Activated T-helper 17 cell treated with anti-CD3 and anti-CD28 coated beads, Interleukin-2, amount 50 U/mL, for 72 hours (primary cell): ENCODE results near the gene ZGPAT. TPM values are rescaled to one million over a fixed set of nuclear protein-coding genes. Genes with fewer than 3 reads are reported as not detected.
A peak's percentile ranks its signal among the peaks of the same experiment; 100 is the strongest.

Source experiments
- ATAC-seq: fragments of 150-1000 bp; cut with Tn5 transposase; replicated peaks from 2 replicates; pipeline ENCODE4 v1.10.0; 2021; ENCODE audit warnings: mild to moderate bottlenecking, moderate library complexity
- H3K27ac Mint-ChIP-seq: one replicate; pipeline ENCODE4 v1.8.0; 2022; ENCODE audit warnings: mixed read lengths
- H3K27me3 Mint-ChIP-seq: one replicate; pipeline ENCODE4 v1.8.0; 2022; ENCODE audit warnings: mixed read lengths
- H3K36me3 Mint-ChIP-seq: one replicate; pipeline ENCODE4 v1.8.0; 2022; ENCODE audit warnings: low read depth, mild to moderate bottlenecking, mixed read lengths
- H3K4me1 Mint-ChIP-seq: one replicate; pipeline ENCODE4 v1.8.0; 2022; ENCODE audit warnings: mixed read lengths
- H3K4me3 Mint-ChIP-seq: one replicate; pipeline ENCODE4 v1.8.0; 2022; ENCODE audit warnings: mild to moderate bottlenecking, mixed read lengths
- H3K9me3 Mint-ChIP-seq: one replicate; pipeline ENCODE4 v1.8.0; 2022; ENCODE audit warnings: mixed read lengths
- total RNA-seq, 2 donors: library from RNA; stranded (reverse); gene quantifications; one replicate each; pipeline ENCODE4 v1.2.3, GENCODE V29; 2022

Gene ZGPAT
- total RNA-seq, 2 donors from 2014 or later, result 18.3 to 24.7 TPM

DNA sequence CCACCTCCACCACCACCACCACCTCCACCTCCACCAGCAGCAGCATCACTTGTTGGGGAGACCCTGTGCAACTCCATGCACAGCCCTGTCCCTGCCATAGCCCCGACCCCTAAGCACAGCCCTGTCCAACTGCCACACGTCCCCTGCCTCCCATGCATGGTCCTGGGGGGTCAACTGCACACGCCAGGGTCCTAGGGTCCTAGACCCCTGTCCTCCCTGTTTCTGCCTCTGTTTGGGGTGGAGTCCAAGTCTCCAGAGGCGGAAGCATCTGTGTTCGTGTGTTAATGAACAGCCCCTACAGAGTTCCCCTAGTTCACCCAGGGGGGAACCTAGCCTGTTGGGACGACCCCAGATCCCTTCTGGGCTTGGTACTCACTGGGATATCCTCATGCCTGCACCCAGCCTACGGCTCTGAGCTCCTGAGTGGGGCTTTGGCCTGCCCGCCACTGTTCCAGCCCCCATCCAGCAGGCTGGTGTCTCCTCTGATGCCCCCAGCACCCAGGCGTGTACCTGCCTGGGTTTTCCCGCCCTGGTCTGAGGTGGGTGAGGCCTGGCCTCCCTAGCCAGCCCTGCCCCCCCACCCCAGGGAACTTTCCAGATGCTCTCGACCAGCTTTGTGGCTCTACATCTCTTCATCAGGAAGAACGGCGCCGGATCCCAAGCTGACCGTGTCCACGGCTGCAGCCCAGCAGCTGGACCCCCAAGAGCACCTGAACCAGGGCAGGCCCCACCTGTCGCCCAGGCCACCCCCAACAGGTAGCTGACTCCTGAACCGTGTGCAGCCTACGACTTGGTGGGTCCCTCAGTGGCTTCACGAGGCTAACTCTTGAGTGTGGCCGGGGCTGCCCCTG, 13.9 kb upstream of the ZGPAT start:
- no peak overlapping the region for H3K4me3 Mint-ChIP-seq
- peaks cover 4% of the 10 kb centered on the region for H3K4me1 Mint-ChIP-seq
- peaks cover 16% of the 10 kb centered on the region for H3K36me3 Mint-ChIP-seq
- ATAC-seq, result no peak
- H3K27ac Mint-ChIP-seq, result peak overlapping the region; percentile 85
- H3K9me3 Mint-ChIP-seq, result no peaks in the 10 kb centered on the region
- H3K27me3 Mint-ChIP-seq, result no peaks in the 10 kb centered on the region

DNA sequence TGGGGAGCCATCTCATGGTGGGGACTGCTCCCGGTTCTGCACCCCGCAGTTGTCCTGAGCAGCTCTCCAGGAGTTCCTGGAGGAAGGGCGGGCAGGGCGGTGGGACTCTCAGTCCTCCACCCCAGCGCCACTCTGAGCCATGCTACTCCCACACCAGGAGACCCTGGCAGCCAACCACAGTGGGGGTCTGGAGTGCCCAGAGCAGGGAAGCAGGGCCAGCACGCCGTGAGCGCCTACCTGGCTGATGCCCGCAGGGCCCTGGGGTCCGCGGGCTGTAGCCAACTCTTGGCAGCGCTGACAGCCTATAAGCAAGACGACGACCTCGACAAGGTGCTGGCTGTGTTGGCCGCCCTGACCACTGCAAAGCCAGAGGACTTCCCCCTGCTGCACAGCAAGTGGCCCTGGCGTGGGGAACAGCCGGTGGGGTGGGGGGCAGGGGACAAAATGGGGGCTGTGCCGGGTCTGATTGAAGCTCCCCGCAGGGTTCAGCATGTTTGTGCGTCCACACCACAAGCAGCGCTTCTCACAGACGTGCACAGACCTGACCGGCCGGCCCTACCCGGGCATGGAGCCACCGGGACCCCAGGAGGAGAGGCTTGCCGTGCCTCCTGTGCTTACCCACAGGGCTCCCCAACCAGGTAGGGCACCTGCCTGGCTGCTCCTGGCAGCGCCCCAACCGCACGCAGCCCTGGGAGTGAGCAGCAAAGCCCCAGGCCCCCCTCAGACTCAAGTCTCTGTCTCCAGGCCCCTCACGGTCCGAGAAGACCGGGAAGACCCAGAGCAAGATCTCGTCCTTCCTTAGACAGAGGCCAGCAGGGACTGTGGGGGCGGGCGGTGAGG, 13.0 kb upstream of the ZGPAT start:
- Mint-ChIP-seq H3K4me3 (no peak overlapping the region), H3K4me1 (peaks cover 4% of the 10 kb centered on the region), H3K9me3 (no peaks in the 10 kb centered on the region), H3K27ac (no peak overlapping the region), H3K27me3 (no peaks in the 10 kb centered on the region), H3K36me3 (peaks cover 16% of the 10 kb centered on the region)
- ATAC-seq, result no peak

DNA sequence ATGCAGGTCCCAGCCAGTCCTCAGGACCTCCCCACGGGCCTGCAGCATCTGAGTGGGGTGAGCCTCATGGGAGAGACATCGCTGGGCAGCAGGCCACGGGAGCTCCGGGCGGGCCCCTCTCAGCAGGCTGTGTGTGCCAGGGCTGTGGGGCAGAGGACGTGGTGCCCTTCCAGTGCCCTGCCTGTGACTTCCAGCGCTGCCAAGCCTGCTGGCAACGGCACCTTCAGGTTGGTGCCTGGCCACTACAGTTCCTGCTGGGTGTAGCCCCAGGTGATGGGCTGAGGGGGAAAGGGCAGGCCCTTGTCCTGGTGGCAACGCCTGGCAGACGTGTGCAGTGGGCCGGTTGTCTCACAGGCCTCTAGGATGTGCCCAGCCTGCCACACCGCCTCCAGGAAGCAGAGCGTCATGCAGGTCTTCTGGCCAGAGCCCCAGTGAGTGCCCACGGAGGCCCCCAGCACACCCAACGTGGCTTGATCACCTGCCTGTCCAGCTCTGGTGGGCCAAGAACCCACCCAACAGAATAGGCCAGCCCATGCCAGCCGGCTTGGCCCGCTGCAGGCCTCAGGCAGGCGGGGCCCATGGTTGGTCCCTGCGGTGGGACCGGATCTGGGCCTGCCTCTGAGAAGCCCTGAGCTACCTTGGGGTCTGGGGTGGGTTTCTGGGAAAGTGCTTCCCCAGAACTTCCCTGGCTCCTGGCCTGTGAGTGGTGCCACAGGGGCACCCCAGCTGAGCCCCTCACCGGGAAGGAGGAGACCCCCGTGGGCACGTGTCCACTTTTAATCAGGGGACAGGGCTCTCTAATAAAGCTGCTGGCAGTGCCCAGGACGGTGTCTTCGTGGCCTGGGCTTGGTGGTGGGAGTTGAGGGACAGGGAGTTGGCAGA, 12.2 kb upstream of the ZGPAT start:
- Mint-ChIP-seq H3K9me3 (no peaks in the 10 kb centered on the region), H3K27ac (no peak overlapping the region), H3K36me3 (peaks cover 16% of the 10 kb centered on the region), H3K4me3 (peak overlapping the region; percentile 39), H3K4me1 (peaks cover 4% of the 10 kb centered on the region), H3K27me3 (no peaks in the 10 kb centered on the region)
- ATAC-seq, result no peak

- Mint-ChIP-seq H3K27me3 (no peaks in the 10 kb centered on the region), H3K9me3 (no peaks in the 10 kb centered on the region), H3K27ac (no peak overlapping the region), H3K4me1 (peaks cover 3% of the 10 kb centered on the region), H3K4me3 (peak overlapping the region; percentile 39), H3K36me3 (peaks cover 15% of the 10 kb centered on the region)
- no peak for ATAC-seq
Observed at GRCh38 chr20:63696306-63696627, 11.6 kb upstream of the ZGPAT start.

- Mint-ChIP-seq H3K4me1 (no peaks in the 10 kb centered on the region), H3K27me3 (no peaks in the 10 kb centered on the region), H3K9me3 (no peaks in the 10 kb centered on the region), H3K27ac (peak within 1 kb of the TSS; percentile 33), H3K36me3 (peaks cover 10% of the 10 kb centered on the region), H3K4me3 (peak within 1 kb of the TSS; percentile 39)
- ATAC-seq, result no peak
Observed at GRCh38 chr20:63696628-63697356, 11.0 kb upstream of the ZGPAT start, which contains the start of gene TNFRSF6B. Gene TNFRSF6B (plus strand): TSS chr20:63696652. CDS start chr20:63696768, 116 bp downstream.

DNA sequence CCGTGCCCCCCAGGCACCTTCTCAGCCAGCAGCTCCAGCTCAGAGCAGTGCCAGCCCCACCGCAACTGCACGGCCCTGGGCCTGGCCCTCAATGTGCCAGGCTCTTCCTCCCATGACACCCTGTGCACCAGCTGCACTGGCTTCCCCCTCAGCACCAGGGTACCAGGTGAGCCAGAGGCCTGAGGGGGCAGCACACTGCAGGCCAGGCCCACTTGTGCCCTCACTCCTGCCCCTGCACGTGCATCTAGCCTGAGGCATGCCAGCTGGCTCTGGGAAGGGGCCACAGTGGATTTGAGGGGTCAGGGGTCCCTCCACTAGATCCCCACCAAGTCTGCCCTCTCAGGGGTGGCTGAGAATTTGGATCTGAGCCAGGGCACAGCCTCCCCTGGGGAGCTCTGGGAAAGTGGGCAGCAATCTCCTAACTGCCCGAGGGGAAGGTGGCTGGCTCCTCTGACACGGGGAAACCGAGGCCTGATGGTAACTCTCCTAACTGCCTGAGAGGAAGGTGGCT, 10.4 kb upstream of the ZGPAT start:
- Mint-ChIP-seq H3K4me1 (no peaks in the 10 kb centered on the region), H3K4me3 (peak overlapping the region; percentile 39), H3K27me3 (no peaks in the 10 kb centered on the region), H3K9me3 (no peaks in the 10 kb centered on the region), H3K27ac (peak overlapping the region; percentile 33), H3K36me3 (peaks cover 10% of the 10 kb centered on the region)
- no peak for ATAC-seq

DNA sequence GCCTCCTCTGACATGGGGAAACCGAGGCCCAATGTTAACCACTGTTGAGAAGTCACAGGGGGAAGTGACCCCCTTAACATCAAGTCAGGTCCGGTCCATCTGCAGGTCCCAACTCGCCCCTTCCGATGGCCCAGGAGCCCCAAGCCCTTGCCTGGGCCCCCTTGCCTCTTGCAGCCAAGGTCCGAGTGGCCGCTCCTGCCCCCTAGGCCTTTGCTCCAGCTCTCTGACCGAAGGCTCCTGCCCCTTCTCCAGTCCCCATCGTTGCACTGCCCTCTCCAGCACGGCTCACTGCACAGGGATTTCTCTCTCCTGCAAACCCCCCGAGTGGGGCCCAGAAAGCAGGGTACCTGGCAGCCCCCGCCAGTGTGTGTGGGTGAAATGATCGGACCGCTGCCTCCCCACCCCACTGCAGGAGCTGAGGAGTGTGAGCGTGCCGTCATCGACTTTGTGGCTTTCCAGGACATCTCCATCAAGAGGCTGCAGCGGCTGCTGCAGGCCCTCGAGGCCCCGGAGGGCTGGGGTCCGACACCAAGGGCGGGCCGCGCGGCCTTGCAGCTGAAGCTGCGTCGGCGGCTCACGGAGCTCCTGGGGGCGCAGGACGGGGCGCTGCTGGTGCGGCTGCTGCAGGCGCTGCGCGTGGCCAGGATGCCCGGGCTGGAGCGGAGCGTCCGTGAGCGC, 9.8 kb upstream of the ZGPAT start:
- no peaks in the 10 kb centered on the region for H3K4me1 Mint-ChIP-seq
- H3K36me3 Mint-ChIP-seq, result peaks cover 10% of the 10 kb centered on the region
- H3K27ac Mint-ChIP-seq, result no peak overlapping the region
- no peak for ATAC-seq
- no peaks in the 10 kb centered on the region for H3K27me3 Mint-ChIP-seq
- H3K4me3 Mint-ChIP-seq, result no peak overlapping the region
- no peaks in the 10 kb centered on the region for H3K9me3 Mint-ChIP-seq

- ATAC-seq, result peak; percentile 88
- H3K36me3 Mint-ChIP-seq, result peaks cover 11% of the 10 kb centered on the region
- H3K27ac Mint-ChIP-seq, result peak overlapping the region; percentile 82
- no peaks in the 10 kb centered on the region for H3K27me3 Mint-ChIP-seq
- H3K4me3 Mint-ChIP-seq, result peak overlapping the region; percentile 54
- H3K4me1 Mint-ChIP-seq, result no peaks in the 10 kb centered on the region
- H3K9me3 Mint-ChIP-seq, result no peaks in the 10 kb centered on the region
Observed at GRCh38 chr20:63698739-63699465, 8.9 kb upstream of the ZGPAT start.

DNA sequence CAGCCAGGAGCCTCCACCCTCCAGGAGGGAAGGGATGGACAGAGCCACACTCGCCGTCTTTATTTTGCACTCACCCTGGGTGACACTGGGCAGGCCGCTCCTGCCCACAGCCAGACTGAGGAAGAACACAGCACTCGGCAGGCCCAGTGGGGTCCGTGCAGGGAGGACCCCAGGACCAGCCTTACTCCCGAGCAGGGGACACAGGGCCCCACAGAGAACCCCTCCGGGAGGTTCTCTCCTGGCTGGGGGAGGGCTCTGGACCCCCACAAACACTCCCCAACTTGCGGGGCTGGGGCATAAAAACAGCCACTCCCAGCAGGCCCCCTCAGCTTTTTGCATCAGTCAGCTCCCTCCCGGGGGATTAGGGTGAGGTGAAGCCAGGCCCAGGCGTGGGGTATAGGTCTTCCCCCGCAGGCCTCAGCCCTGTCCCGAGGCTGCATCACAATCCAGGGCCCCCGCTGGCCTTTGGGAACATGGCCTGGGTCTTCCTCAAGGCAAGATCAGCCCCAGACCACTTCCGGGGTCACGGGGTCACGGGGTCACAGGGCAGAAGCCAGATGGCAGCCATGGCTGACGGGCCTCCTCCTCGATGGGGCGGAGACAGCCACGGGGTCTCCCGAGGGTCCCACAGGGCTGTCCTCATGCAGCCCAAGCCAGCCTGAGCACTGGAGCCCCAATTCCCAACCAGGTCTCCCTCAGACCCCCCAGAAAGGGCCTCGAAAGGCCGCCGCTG, 8.2 kb upstream of the ZGPAT start:
- Mint-ChIP-seq H3K27ac (peak overlapping the region; percentile 82), H3K36me3 (peaks cover 12% of the 10 kb centered on the region), H3K4me3 (peak overlapping the region; percentile 54), H3K9me3 (no peaks in the 10 kb centered on the region), H3K27me3 (no peaks in the 10 kb centered on the region), H3K4me1 (no peaks in the 10 kb centered on the region)
- ATAC-seq, result no peak

DNA sequence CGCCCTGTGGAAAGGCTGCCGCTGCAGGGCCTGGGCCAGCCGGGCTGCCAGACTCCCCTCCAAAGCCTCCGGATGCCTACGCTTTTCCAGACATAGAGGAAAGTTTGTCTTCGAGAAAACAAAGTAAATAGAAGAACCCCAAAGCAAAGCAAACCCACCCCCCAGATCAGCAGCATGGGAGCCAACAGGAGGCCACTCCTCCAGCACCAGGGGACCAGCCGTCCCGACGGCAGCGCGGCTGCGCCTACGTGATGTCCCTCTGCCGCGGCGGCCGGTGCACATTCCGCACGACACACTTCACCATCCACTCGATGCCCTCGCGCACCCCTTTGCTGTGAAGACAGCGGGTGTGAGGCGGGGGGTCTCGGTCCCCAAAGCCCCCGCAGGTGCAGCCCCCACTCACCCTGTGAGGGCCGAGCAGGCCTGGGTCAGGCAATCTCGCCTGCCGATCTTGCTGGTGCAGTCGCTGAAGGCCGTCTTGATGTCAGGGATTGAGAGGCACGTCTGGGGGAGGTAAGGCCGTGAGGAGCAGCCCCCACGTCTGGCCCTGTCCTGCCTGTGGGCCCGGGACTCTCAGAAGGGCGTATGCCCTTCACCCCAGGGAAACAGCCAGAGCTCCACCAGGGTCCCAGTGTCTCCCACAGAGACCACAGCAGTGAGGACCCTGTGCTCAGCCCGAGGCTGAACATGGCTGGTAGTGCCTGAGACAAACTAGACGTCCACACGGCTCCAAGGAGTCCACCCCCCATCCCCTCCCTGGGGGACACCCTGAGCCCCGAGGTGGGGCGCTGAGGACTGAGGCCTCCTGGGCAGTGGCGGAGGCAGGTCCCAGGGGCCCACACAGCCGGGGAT, 7.4 kb upstream of the ZGPAT start:
- no peak for ATAC-seq
- H3K27ac Mint-ChIP-seq, result no peak overlapping the region
- no peaks in the 10 kb centered on the region for H3K9me3 Mint-ChIP-seq
- H3K36me3 Mint-ChIP-seq, result peaks cover 19% of the 10 kb centered on the region
- H3K4me1 Mint-ChIP-seq, result no peaks in the 10 kb centered on the region
- no peaks in the 10 kb centered on the region for H3K27me3 Mint-ChIP-seq
- H3K4me3 Mint-ChIP-seq, result no peak overlapping the region

DNA sequence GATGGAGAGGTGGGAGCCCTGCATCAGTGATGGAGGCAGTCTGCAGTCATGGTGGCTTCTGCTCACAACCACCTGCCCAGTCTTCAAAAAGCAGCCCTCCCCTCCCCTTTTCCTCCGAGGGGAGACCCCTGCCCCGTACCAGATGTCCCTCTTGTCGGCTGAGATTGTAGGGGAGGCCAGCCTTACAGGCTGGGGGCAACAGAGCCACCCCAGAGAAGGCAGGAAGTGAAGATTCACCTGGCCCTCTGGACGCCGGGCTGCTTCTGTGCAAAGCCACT, 6.8 kb upstream of the ZGPAT start:
- H3K9me3 Mint-ChIP-seq, result no peaks in the 10 kb centered on the region
- no peaks in the 10 kb centered on the region for H3K27me3 Mint-ChIP-seq
- H3K27ac Mint-ChIP-seq, result peak overlapping the region; percentile 25
- no peak overlapping the region for H3K4me3 Mint-ChIP-seq
- ATAC-seq, result no peak
- peaks cover 23% of the 10 kb centered on the region for H3K36me3 Mint-ChIP-seq
- H3K4me1 Mint-ChIP-seq, result no peaks in the 10 kb centered on the region
